GM12891 (cell line): Measurements from ENCODE around the gene LTBP3.

Experiments used
- POLR2A ChIP-seq: IDR thresholded peaks from 2 replicates; pipeline ENCODE4 v1.6.1; 2011; ENCODE audit warnings: low read depth, low read length, control low read depth
- POLR2AphosphoS5 ChIP-seq: IDR thresholded peaks from 2 replicates; pipeline ENCODE4 v1.6.1; 2011; ENCODE audit warnings: low read depth, low read length, control low read depth
- POU2F2 ChIP-seq: IDR thresholded peaks from 2 replicates; pipeline ENCODE4 v1.6.1; 2011; ENCODE audit warnings: low read depth, mild to moderate bottlenecking, control low read depth, low read length, moderate library complexity
- SPI1 ChIP-seq: IDR thresholded peaks from 2 replicates; pipeline ENCODE4 v1.6.1; 2011; ENCODE audit warnings: low read depth, low read length, control low read depth
- TAF1 ChIP-seq: IDR thresholded peaks from 2 replicates; pipeline ENCODE4 v1.6.1; 2011; ENCODE audit warnings: low read depth, low read length, control low read depth

- no peak for TF ChIP-seq POLR2A
- no peak for TF ChIP-seq POLR2AphosphoS5
- no peak for TF ChIP-seq TAF1
- TF ChIP-seq SPI1, result no peak
- no peak for TF ChIP-seq POU2F2
These were observed 28.1 kb upstream of the LTBP3 start for GRCh38 chr11:65586247-65586630.
